ENCODE results near the gene RCC2.

RCC2 gene

DNA sequence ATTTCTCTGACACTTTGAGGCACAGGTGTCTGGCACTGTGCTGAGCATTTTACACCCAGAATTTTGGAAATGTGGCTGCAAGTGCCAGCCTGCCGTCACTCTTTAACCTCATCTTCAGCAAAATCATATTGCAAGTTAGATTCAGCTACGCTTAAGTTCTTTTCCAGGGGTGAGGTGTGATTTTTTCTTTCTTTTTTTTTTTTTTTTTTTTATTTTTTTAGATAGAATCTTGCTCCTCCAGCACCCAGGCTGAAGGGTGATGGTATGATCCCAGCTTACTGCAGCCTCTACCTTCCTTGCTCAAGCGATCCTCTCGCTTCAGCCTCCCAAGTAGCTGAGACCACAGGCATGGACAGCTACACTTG lies 2.5 kb upstream of the RCC2 start:
- DNase-seq, result no peak

GRCh38 chr1:17441265-17441992 lies 2.0 kb upstream of the RCC2 start:
- DNase-seq, result no peak

GRCh38 chr1:17440827-17441168 lies 1.3 kb upstream of the RCC2 start:
- DNase-seq, result no peak

GRCh38 chr1:17440074-17440826 lies 773 bp upstream of the RCC2 start:
- no peak for DNase-seq

GRCh38 chr1:17438318-17439249 lies 893 bp downstream of the RCC2 start:
- DNase-seq, result no peak

DNA sequence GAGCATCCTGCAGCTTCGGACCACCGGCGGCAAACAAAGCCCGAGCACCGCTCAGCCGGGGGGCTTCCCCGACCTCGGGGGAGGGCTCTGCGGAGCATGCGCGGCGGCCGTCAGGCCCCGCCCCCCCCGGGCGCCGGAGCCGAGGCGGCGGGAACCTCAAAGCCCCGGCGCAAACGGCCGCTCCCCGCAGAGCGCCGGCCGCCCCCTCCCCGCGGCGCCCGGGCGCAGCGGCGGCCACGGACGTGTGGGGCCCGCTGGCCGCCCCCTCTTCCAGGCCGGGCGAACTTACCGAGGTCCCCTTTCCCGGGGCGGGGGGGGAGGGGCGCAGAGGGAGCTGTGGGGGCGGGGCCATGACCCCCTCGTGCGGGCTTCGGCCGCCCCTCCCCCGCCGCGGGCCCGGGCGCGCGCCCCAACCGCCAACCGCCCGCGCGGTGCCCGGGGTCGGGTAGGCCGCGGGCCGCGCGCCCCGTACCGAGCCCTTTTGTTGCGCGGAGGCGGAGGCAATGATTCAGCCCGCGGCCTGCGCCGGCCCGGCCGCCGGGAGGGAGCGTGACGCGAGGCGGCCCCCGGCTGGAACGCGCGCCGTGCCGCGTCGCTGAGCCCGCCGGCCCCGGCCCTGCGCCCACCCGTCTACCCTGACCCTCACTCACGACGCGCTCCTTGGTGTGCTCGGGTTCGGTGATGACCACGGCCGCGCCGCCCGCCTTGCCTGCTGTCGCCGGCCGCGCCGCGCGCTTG lies 1.7 kb downstream of the RCC2 start:
- peak in 1 of 2 experiments; percentile 32 for DNase-seq

GRCh38 chr1:17437260-17437579 lies 2.3 kb downstream of the RCC2 start:
- DNase-seq, result no peak

- no peak for DNase-seq
These were observed 2.9 kb downstream of the RCC2 start for GRCh38 chr1:17436380-17437174.

GRCh38 chr1:17434601-17435000 lies 4.9 kb downstream of the RCC2 start:
- DNase-seq, result no peak

DNA sequence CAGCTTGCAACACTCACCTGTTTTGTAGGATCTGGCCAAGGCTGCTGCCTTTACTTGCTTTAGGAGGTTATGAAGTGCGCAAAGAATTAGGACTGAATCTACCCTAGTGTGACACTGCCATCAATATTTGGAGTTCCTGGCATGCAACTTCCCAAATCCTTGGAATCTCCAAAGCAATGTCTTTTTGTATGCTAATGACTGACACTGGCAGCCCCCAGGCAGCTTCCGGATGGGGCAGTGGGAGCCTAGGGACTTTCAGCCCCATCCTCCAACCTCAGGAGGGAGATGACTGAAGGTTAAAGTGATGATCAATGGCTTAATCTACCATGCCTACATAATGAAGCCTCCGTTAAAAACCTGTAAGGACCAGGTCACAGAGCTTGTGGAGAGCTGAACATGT lies 5.5 kb downstream of the RCC2 start:
- DNase-seq, result no peak

GRCh38 chr1:17433261-17433660 lies 6.2 kb downstream of the RCC2 start:
- DNase-seq, result no peak

GRCh38 chr1:17432412-17432811 lies 7.1 kb downstream of the RCC2 start:
- DNase-seq, result no peak

DNA sequence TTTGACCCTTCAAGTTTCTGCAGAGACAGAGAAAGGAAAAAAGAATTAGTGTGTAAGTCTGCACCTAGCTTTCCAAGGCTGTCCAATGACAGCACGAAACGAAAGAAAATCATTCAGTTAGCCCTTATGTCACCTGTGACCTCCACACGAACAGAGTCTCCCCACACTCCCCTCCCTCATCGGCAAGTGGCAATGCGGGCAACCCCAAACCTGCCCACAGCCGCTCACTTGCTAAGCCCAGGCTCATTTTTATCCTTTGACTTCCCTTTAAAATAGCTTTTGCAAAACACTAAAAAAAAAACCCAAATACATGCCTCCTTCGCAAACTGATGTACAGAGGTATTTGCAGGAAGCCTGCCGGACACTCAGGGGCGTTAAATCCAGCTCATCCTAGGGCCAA lies 10.3 kb downstream of the RCC2 start:
- DNase-seq, result no peak

DNA sequence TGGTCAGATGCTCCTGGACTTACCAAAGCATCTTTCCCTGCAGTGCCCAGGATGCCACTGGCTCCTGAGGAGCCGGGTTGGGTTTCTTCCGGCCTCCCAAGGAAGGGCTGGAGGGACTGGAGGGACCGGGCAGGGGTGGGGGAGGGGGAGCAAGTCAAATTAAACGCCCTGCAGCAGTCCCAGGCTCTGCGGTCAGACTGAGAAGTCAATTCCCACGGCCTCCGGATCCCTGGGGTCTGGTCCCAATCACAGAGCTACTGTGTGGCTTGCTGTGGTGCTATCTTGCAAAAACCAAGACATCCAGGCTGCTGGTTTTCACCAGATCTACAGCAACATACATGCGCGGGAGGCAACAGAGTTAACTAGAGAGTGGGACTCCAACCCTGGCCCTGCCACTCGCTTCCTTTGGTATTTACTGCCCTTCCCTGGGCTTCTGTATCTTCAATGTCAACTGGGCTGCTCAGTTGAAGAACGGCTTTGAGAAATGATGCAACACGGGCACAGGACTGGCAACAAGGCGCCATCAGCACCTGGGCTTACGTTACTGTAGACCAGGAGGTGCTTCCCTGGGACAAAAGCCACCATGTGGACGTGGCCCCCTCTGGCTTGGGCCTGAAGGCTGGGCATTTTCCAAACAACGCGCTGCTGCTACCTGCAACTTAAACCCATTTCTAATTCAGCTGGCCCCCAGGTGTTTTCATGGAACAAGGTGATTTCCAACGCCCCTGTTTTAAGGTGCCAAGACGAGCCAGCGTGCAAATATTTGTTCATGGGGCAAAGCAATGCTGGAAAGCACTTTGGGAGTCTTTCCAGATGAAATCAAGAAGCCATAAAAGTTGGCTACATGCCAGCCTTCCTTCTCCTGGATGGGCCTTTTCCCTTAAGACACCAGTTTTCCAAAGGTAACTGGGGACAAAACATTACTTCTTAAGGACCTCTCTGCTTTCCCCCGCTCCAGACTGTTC lies 11.5 kb downstream of the RCC2 start:
- DNase-seq, result no peak

DNA sequence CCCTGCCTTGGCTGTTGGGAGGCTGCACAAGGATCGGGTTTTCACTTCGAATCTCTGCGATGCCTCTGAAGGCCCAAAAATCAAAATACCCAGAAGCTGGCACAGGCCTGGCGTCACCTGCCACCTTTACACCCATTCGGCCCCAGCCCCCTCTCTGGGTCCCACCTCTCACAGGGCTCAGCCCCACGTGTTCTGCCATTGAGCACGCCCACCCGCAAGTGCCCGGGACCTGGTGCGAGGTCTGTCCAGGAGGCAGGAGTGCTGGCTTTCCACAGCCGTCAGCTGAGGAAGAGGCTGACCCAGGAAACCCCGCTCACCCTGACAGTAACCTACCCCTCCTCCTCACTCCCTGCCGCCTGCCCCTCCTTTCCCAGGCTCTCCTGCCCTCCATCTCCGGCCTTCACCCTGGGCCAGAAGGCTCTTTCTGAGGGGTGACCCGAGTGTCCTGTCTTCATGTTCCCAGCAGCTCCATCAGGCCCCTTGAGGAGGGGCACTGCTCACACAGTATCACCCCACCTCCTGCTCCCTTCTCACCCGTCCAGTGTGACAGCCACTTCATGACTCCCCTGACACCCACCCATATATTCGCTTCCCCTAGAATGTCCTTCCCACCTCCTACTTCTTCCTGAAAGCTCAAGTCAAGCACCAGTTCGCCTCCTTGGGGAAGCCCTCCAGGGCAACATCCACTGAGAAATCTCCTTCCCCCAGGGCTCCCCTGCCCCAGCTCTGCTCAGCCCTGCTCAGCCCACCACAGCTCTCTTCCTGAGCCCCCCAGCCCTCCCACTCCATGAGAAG lies 13.5 kb downstream of the RCC2 start:
- DNase-seq, result no peak

DNA sequence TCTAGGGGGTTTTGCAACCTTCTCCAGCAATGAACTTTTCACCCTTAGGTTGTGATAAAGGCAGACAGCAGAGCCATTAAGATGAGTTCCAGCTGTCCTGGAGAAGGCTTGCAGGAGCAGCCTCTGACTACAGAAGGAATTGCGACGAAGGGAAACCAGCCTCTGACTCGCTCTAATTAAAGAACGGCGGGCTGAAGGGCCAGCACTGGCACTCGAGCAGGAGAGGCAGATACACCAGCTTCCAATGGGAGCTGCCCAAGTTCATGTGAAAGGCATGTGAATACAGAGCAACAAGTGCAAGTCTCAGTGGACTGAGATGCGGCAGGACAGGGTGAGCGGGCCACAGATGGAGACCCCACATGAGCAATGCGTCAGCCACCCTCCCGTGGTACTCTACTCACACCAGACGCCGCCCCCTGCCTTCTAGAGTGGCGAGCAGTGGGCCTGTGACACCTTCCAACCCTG lies 15.7 kb downstream of the RCC2 start:
- DNase-seq, result no peak

DNA sequence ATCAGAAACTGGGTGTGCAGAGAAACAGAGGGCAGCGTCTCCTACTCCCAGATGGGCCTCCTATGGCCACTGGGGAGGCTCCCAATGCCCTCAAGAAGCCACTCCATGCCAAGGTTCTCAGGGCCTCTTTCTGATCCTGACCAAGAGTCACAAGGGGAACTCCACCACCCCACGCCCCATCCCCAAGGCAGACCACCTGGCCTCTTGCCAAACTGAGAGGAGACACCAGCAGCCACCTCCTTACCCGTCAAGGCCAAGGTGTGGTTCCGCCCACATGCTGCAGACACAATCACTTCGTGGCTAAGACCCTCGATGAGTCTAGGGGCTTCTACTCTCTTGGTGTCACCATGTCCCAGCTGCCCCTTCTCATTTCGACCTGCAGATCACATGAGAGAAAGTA lies 17.0 kb downstream of the RCC2 start:
- DNase-seq, result no peak

- no peak for DNase-seq
These were observed 19.0 kb downstream of the RCC2 start for GRCh38 chr1:17420391-17420918.

DNA sequence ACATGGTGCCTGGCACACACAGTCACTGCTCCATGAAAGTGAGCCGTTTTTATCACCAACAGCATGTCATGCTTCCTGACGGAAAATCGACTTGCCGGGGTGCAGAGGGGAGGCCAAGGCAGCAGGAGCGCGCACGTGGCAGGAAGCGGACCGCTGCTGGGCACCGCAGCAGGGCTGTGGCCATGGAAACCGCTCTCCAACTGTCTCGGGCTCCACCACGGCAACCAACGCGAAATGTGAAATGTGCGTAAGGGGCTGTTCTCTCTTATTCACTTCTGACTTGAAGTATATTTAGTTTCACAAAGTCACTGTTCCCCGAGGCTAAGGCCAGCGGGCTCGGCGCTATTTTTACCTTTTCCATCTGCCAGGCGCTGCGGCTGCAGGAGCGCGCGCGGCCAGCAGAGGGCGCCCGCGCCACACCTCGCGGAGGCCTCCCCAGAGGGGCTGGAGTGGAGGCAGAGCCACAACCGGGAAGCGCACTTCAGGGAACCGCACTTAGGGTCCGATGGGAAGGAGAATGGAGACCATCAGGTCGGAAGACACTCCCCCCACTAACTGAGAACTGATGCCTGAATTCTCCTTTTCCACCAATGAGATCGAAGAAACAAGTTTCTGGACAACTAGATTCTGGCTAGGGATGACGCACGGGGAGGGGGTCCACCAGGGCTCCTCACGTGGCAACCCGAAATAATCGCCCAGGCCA lies 19.7 kb downstream of the RCC2 start:
- no peak for DNase-seq
